HCT116 (cell line): ENCODE measurements around the gene ARNT2.

Experiments used
- CTCF ChIP-seq, 3 experiments: fragments of 200-600 bp in 1 of 3; sonication (generic) in 1 of 3; IDR thresholded peaks in 2 of 3; conservative IDR thresholded peaks in 1 of 3; 2 replicates each; pipeline ENCODE4 v1.5.1; 2012 to 2017; ENCODE audit warnings: low read depth in 2 of 3, low read length in 2 of 3, antibody characterized with exemption in 1 of 3, borderline replicate concordance in 1 of 3, control low read depth in 1 of 3, mild to moderate bottlenecking in 1 of 3, mixed read lengths in 1 of 3, mixed run types in 1 of 3, moderate library complexity in 1 of 3; ENCODE audit not compliant: insufficient read depth in 1 of 3
- POLR2A ChIP-seq: IDR thresholded peaks from 2 replicates; pipeline ENCODE4 v1.7.0; 2011; ENCODE audit warnings: borderline replicate concordance; ENCODE audit not compliant: insufficient read depth, insufficient read length; ENCODE audit errors: extremely low read depth
- REST ChIP-seq: IDR thresholded peaks from 2 replicates; pipeline ENCODE4 v1.6.1; 2012; ENCODE audit warnings: low read depth
- ZBTB33 ChIP-seq: IDR thresholded peaks from 2 replicates; pipeline ENCODE4 v1.6.1; 2011; ENCODE audit warnings: mild to moderate bottlenecking, low read length, moderate library complexity; ENCODE audit not compliant: insufficient replicate concordance; ENCODE audit errors: extremely low read depth
- ZFX ChIP-seq: fragments of 450-650 bp; IDR thresholded peaks from 2 replicates; pipeline ENCODE4 v1.6.1; 2017

- TF ChIP-seq CTCF (IDR thresholded peaks at IDR 0.05 in 2 of 3, conservative IDR thresholded peaks at IDR 0.05 in 1 of 3; ENCODE audit: borderline replicate concordance in 1 of 3, insufficient read depth in 1 of 3, low read depth in 2 of 3, low read length in 2 of 3), result no peak
- TF ChIP-seq REST, result no peak
- TF ChIP-seq ZFX, result no peak
- no peak for TF ChIP-seq POLR2A
- no peak for TF ChIP-seq ZBTB33
These were observed 211.7 kb downstream of the ARNT2 start for GRCh38 chr15:80615783-80616391.
